Posterior cingulate gyrus (tissue), 11 donors: ENCODE data around the gene NEURL1B.
"Not testable (repeated sequence)": the region's sequence is repeated elsewhere in the genome, so short reads cannot be mapped to it uniquely, and the experiment has no call there.

Experiments used
- DNase-seq, 10 donors: peaks; one replicate each; pipeline versions ENCODE4 v3.0.0 to v3.0.0-alpha.2; 2020 to 2021; ENCODE audit warnings: mixed read lengths in 3 of 10
- intact Hi-C: fragments of 100-400 bp; cut with DNase I; formaldehyde crosslinking; loops from one replicate; pipeline ENCODE4 v1.15.1; 2023

Gene NEURL1B

GRCh38 chr5:172707285-172708182 lies 66.5 kb downstream of the NEURL1B start:
- intact Hi-C loops = loop anchor here (5.0 kb wide), 1 partner anchor 575 kb away; no protein-coding TSS in a partner anchor
- DNase-seq = peak; percentile 36 to 95 (median 68)

GRCh38 chr5:172708183-172708505 lies 67.1 kb downstream of the NEURL1B start:
- peak in 3 of 10 donors; percentile 28 to 54 (median 54) for DNase-seq
- intact Hi-C loops = loop anchor here (5.0 kb wide), 1 partner anchor 574 kb away; no protein-coding TSS in a partner anchor

GRCh38 chr5:172710676-172711075 lies 69.6 kb downstream of the NEURL1B start:
- intact Hi-C loops = no loop called here
- DNase-seq = no peak

- DNase-seq = peak in 2 of 10 donors; percentile 42 to 71
- intact Hi-C loops = not testable (repeated sequence)
Observed at GRCh38 chr5:172711321-172711861, 70.3 kb downstream of the NEURL1B start.

GRCh38 chr5:172712610-172713009 lies 71.5 kb downstream of the NEURL1B start:
- intact Hi-C loops = loop anchor here (1.0 kb wide), 1 partner anchor 220 kb away; no protein-coding TSS in a partner anchor
- peak in 3 of 10 donors; percentile 11 to 24 (median 17) for DNase-seq

- DNase-seq = peak in 9 of 10 donors; percentile 49 to 96 (median 80)
- intact Hi-C loops = loop anchor here (1.0 kb wide), 1 partner anchor 219 kb away; no protein-coding TSS in a partner anchor
Observed at GRCh38 chr5:172713113-172713808, 72.2 kb downstream of the NEURL1B start.

GRCh38 chr5:172713809-172714490 lies 72.9 kb downstream of the NEURL1B start:
- intact Hi-C loops = loop anchor here (1.0 kb wide), 1 partner anchor 218 kb away; no protein-coding TSS in a partner anchor
- peak in 3 of 10 donors; percentile 48 to 63 (median 57) for DNase-seq

- peak; percentile 40 to 95 (median 74) for DNase-seq
- intact Hi-C loops = no loop called here
Observed at GRCh38 chr5:172714491-172715420, 73.7 kb downstream of the NEURL1B start.

GRCh38 chr5:172715421-172715780 lies 74.3 kb downstream of the NEURL1B start:
- intact Hi-C loops = no loop called here
- DNase-seq = peak in 2 of 10 donors; percentile 20 to 46

- peak in 2 of 10 donors; percentile 64 to 82 for DNase-seq
- intact Hi-C loops = loop anchor here (2.0 kb wide), 1 partner anchor 57 kb away; no protein-coding TSS in a partner anchor
Observed at GRCh38 chr5:172715931-172716682, 75.0 kb downstream of the NEURL1B start.

- intact Hi-C loops = loop anchor here (1.0 to 2.0 kb wide), 2 partner anchors 56 to 215 kb away; no protein-coding TSS in a partner anchor
Observed at GRCh38 chr5:172716796-172717313, 75.8 kb downstream of the NEURL1B start.

GRCh38 chr5:172717481-172718195 lies 76.6 kb downstream of the NEURL1B start:
- intact Hi-C loops = loop anchor here (1.0 to 2.0 kb wide), 2 partner anchors 55 to 215 kb away; no protein-coding TSS in a partner anchor
- peak in 2 of 10 donors; percentile 41 to 67 for DNase-seq

More at GRCh38 chr5:172716796-172717313, 75.8 kb downstream of the NEURL1B start:
- peak; percentile 74 to 97 (median 88) for DNase-seq

- intact Hi-C loops = no loop called here
- DNase-seq = no peak
Observed at GRCh38 chr5:172718527-172719114, 77.6 kb downstream of the NEURL1B start.

GRCh38 chr5:172719211-172719610 lies 78.1 kb downstream of the NEURL1B start:
- peak in 1 of 10 donors; percentile 4 for DNase-seq
- intact Hi-C loops = no loop called here

- intact Hi-C loops = no loop called here
- peak in 1 of 10 donors; percentile 7 for DNase-seq
Observed at GRCh38 chr5:172720655-172721054, 79.6 kb downstream of the NEURL1B start.

GRCh38 chr5:172721455-172722326 lies 80.6 kb downstream of the NEURL1B start:
- DNase-seq = peak in 2 of 10 donors; percentile 25 to 28
- intact Hi-C loops = loop anchor here (2.0 kb wide), 1 partner anchor 49 kb away; the partner anchor contains the start of gene DUSP1
